Smooth muscle cell (in vitro differentiated cells): ENCODE measurements around the gene ZNF22. TPM values are rescaled to one million over a fixed set of nuclear protein-coding genes. Genes with fewer than 3 reads are reported as not detected.

Experiments used
- DNase-seq: peaks from one replicate; lab custom pipeline; 2025; ENCODE audit not compliant: unreplicated experiment; lab: John Stamatoyannopoulos, UW
- H2AFZ ChIP-seq: fragments of 200-600 bp; sonication (generic); 2 replicates; pipeline ENCODE4 v1.6.0; 2016; ENCODE audit warnings: antibody characterized with exemption, low read depth, mild to moderate bottlenecking
- H3F3A ChIP-seq: fragments of 200-600 bp; sonication (generic); 2 replicates; pipeline ENCODE4 v1.6.0; 2017; ENCODE audit warnings: antibody characterized with exemption, low read depth
- H3K27ac ChIP-seq: fragments of 200-600 bp; sonication (generic); 2 replicates; pipeline ENCODE4 v1.5.1; 2016; ENCODE audit warnings: low read depth, mild to moderate bottlenecking
- H3K27me3 ChIP-seq: fragments of 200-600 bp; sonication (generic); 2 replicates; pipeline ENCODE4 v1.6.1; 2016; ENCODE audit warnings: low read depth, mild to moderate bottlenecking
- H3K36me3 ChIP-seq: fragments of 200-600 bp; sonication (generic); 2 replicates; pipeline ENCODE4 v1.5.1; 2016; ENCODE audit warnings: low read depth
- H3K4me1 ChIP-seq: fragments of 200-600 bp; sonication (generic); 2 replicates; pipeline ENCODE4 v1.5.1; 2016; ENCODE audit warnings: low read depth
- H3K4me2 ChIP-seq: fragments of 200-600 bp; sonication (generic); 2 replicates; pipeline ENCODE4 v1.6.0; 2016; ENCODE audit warnings: mild to moderate bottlenecking
- H3K4me3 ChIP-seq: fragments of 200-600 bp; sonication (generic); 2 replicates; pipeline ENCODE4 v1.5.1; 2016; ENCODE audit warnings: mild to moderate bottlenecking
- H3K79me2 ChIP-seq: fragments of 200-600 bp; sonication (generic); 2 replicates; pipeline ENCODE4 v1.6.0; 2016; ENCODE audit warnings: low read depth, mild to moderate bottlenecking
- H3K9ac ChIP-seq: fragments of 200-600 bp; sonication (generic); 2 replicates; pipeline ENCODE4 v1.6.0; 2016; ENCODE audit warnings: low read depth
- H3K9me3 ChIP-seq: fragments of 200-600 bp; sonication (generic); replicated peaks from 2 replicates; pipeline ENCODE4 v1.5.1; 2016; ENCODE audit warnings: low read depth
- H4K20me1 ChIP-seq: fragments of 200-600 bp; sonication (generic); 2 replicates; pipeline ENCODE4 v1.6.0; 2016; ENCODE audit warnings: low read depth
- WGBS: methylation state at CpG from one replicate; pipeline ENCODE4 v1.1.7; 2016; ENCODE audit warnings: low lambda C conversion rate; 5-methylcytosine and 5-hydroxymethylcytosine counted together
- polyA plus RNA-seq: library from polyadenylated mRNA; unstranded; fragments of >200 nt; fragmentation: Nextera tagmentation; extraction: Ambion mirVana; gene quantifications from 2 replicates; pipeline ENCODE4 v1.2.1, GENCODE V29; 2016
- total RNA-seq: library from RNA; depleted of rRNA; stranded (reverse); fragments of >200 nt; gene quantifications from 2 replicates; pipeline ENCODE4 v1.2.3, GENCODE V29; 2014
- TF ChIP-seq, protein P1 (sequence below): fragments of 200-600 bp; sonication (generic); IDR thresholded peaks from 2 replicates; pipeline ENCODE4 v1.5.1; 2017; ENCODE audit warnings: borderline replicate concordance, mild to moderate bottlenecking, antibody characterized with exemption; ENCODE audit not compliant: insufficient read depth, poor library complexity, severe bottlenecking

Gene ZNF22
- total and polyA plus RNA-seq, 2 experiments from 2014 or later = 30.7 to 38.9 TPM

DNA sequence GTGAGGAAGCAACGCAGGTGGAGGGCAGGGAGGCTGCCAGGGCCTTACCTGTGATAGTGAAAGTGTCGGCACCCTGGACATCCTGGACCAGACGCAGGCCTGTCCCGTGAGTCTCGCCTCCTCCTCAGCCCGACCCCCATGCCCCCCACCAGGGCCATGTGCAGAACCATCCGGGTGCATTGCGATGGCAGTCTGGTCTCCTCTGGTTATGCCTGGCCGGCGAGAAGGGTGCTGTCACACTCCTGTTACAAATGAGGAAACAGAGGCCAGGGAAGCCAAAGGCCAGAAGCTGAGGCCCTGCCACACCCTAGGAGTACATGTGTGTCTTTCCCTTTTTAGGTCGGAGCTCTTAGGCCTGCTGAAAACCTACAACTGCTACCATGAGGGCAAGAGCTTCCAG is 29.3 kb upstream of the ZNF22 start:
- Histone ChIP-seq H4K20me1 (no peaks in the 10 kb centered on the region), H3K9ac (no peak overlapping the region), H3K27ac (no peak overlapping the region), H3F3A (peaks cover 2% of the 10 kb centered on the region), H3K4me2 (no peak overlapping the region), H3K9me3 (no peaks in the 10 kb centered on the region), H3K27me3 (no peaks in the 10 kb centered on the region), H3K4me1 (peaks cover 9% of the 10 kb centered on the region), H3K79me2 (no peaks in the 10 kb centered on the region), H2AFZ (no peak overlapping the region), H3K36me3 (no peaks in the 10 kb centered on the region), H3K4me3 (no peak overlapping the region)
- 97% methylated on average over 11 of the region's 11 CpGs for WGBS
- TF ChIP-seq, protein P1, sequence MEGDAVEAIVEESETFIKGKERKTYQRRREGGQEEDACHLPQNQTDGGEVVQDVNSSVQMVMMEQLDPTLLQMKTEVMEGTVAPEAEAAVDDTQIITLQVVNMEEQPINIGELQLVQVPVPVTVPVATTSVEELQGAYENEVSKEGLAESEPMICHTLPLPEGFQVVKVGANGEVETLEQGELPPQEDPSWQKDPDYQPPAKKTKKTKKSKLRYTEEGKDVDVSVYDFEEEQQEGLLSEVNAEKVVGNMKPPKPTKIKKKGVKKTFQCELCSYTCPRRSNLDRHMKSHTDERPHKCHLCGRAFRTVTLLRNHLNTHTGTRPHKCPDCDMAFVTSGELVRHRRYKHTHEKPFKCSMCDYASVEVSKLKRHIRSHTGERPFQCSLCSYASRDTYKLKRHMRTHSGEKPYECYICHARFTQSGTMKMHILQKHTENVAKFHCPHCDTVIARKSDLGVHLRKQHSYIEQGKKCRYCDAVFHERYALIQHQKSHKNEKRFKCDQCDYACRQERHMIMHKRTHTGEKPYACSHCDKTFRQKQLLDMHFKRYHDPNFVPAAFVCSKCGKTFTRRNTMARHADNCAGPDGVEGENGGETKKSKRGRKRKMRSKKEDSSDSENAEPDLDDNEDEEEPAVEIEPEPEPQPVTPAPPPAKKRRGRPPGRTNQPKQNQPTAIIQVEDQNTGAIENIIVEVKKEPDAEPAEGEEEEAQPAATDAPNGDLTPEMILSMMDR = no peak
- DNase-seq = no peak

DNA sequence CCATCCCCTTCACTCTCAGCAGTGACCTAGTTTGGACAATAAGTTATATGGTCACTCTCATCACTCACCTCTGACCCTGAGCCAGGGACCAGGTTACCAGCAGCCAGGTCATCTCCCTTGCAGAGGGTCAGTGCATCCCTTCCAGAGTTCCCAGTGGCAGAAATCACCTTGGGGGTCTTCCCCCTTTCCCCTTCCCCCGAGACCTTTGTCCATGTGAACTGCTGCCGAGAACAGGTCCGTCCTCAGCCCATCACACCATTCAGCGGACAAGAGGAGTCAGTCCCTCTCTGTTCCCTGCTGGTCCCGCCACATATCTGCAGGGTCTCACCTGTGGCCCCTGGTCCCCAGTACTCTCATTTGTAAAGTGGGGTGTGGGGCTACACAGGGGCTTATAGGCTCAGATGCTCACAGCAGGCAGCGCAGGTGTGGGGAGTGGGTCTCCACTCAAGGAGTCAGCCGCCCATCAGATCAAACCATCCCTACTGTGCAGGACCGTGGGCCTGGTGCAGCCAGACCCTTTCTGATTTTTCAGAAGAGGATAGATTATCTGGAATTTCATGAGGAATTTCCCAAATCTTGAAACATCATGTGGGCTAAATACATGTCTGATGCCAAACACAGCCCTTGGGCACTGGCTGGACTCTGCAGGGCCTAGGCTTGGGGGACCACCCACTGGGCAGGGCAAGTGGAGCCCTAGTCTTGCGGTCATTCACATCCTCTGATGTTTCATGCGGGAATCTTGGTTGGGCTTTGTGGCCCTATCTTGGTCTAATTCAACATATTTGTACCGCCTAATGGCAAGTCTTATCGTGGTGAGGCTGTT is 28.6 kb upstream of the ZNF22 start:
- H3K9ac ChIP-seq = no peak overlapping the region
- peaks cover 9% of the 10 kb centered on the region for H3K4me1 ChIP-seq
- 96% methylated on average over 12 of the region's 12 CpGs for WGBS

DNA sequence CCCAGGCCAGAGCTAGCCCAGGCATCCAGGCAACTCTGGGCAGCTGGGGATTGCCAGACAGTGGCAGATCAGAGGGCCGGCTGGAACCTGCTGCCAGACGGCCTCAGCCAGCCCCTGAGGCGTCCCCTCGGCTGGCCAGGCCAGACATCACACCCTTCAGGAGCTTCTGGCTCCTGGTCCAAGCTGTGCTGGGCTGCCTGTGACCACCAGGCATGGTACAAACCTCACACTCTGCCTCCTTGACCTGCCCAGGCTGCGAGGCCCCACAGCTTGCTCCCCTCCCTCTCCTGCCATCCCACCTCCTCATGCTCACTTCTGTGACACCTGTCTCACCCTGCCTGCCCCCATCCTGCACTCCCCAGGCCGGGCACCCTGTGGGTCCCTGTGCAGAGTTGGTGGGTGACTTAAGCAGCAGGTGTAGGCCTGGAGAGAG is 27.8 kb upstream of the ZNF22 start:
- Histone ChIP-seq H3K36me3 (no peaks in the 10 kb centered on the region), H3K27me3 (no peaks in the 10 kb centered on the region), H3K9me3 (no peaks in the 10 kb centered on the region), H3K27ac (no peak overlapping the region), H3K79me2 (no peaks in the 10 kb centered on the region), H3K4me3 (no peak overlapping the region), H3K4me2 (no peak overlapping the region), H3K4me1 (peaks cover 5% of the 10 kb centered on the region), H2AFZ (no peak overlapping the region), H4K20me1 (no peaks in the 10 kb centered on the region), H3K9ac (no peak overlapping the region), H3F3A (peaks cover 6% of the 10 kb centered on the region)
- DNase-seq = no peak
- TF ChIP-seq, protein P1 = no peak
- 72% methylated on average over 6 of the region's 6 CpGs for WGBS

More for the DNA sequence above, 28.6 kb upstream of the ZNF22 start:
- no peak overlapping the region for H3K4me3 ChIP-seq
- no peaks in the 10 kb centered on the region for H4K20me1 ChIP-seq
- no peak for DNase-seq
- no peaks in the 10 kb centered on the region for H3K27me3 ChIP-seq
- H3K27ac ChIP-seq = no peak overlapping the region
- H3K4me2 ChIP-seq = no peak overlapping the region
- peaks cover 6% of the 10 kb centered on the region for H3F3A ChIP-seq
- no peaks in the 10 kb centered on the region for H3K36me3 ChIP-seq
- H2AFZ ChIP-seq = no peak overlapping the region
- no peaks in the 10 kb centered on the region for H3K79me2 ChIP-seq
- TF ChIP-seq, protein P1 = no peak
- no peaks in the 10 kb centered on the region for H3K9me3 ChIP-seq
